CD4-positive, alpha-beta T cell treated with Interleukin-17A for 1 hour (primary cell): ENCODE data around the gene KCNJ6.

Source experiments
- DNase-seq: peaks from one replicate; pipeline ENCODE4 v3.0.0-alpha.2; 2020

The KCNJ6 gene

GRCh38 chr21:37631319-37632117, 284.7 kb downstream of the KCNJ6 start:
- no peak for DNase-seq

DNA sequence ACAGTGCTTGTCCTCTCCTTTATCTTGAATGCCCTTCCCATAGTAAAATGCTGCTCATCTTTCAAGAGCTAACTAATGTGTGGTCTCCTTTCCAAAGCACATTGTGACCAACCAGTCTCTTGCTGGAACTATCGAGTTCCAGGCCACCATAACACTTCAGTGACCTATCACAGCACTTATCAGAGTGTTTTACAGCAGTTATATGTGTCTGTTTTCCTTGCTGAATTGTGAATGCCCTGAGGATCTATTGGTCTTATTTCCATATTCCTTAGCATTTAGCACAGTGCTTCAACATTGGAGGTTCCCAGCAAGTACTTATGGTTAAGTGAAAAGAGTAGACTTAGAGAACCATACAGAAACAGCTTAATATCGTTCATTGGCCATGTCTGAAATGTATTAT, 285.4 kb downstream of the KCNJ6 start:
- no peak for DNase-seq

DNA sequence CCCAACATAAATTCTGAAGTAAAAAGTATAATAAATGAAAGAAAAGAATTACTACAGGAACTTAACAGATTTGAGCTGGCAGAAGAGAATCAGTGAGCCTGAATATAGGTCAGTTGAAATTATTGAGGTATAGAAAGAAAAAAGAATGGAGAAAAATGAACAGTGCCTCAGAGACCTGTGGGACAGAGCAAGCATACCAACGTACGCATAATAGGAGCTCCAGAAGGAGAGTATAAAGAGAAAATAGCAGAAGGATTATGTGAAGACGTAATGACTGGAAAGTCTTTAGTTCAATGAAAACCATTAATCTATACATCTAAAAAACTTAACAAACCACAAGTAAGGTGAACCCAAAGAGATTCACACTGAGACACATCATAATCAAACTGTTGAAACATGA, 287.9 kb downstream of the KCNJ6 start:
- no peak for DNase-seq

DNA sequence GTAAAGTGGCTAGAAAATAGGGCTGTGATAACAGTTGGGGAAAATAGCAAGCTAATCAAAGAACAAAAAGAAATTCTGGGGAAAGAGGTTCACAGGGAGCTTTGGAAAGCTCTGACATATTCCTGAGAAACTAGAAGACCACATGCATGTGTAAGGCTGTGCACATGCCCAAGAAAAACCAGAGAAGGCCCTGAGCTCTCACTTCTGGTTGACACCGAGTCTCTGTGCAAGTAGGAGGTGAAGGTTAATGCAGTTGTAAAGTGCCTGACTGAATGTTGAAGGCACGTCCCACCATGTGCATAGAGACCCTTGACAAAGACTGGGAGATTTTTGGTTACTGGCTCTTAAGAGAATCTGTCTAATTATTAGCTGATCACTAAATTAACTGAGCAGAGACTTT, 288.7 kb downstream of the KCNJ6 start:
- no peak for DNase-seq

DNA sequence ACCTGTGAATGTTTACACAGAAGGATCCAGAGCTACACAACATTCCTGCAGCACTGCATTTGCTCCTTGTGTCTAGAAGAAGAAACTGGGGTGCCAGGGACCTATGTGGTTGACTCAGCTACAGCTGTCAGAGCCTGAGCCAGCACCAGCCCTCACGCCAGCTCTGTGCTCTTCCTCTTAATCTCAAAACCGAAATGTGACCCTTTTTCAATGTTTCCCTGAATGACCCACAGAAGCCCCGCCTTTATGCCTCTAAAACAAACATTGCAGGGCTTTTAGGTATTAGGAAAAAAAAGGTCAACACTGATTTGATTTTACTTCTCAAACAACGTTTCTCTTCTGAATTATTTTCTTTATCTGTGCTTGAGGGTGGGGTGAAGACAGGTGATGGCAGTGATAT, 289.2 kb downstream of the KCNJ6 start:
- DNase-seq = no peak

GRCh38 chr21:37626320-37626719, 289.9 kb downstream of the KCNJ6 start:
- no peak for DNase-seq

DNA sequence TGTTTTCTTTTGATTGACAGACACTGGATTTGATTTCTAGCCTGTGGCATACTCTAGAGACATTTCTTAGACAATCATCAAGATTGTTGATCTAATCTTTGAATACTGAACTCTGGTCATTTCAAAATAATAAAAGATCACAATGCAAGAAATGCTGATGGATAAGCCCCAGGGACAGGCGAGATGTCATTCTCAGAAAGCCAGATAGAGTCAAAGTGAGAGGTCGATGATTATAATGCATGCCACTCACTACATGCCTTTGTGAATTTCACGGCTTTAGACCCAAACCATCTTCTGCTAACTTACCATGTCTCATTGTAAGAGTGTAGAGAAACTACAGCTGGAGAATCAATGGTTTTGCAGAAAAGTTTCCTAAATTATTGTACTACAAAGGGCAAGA, 292.6 kb downstream of the KCNJ6 start:
- DNase-seq = no peak

- DNase-seq = no peak
These were observed 293.1 kb downstream of the KCNJ6 start for GRCh38 chr21:37623183-37623582.

GRCh38 chr21:37622755-37623154, 293.5 kb downstream of the KCNJ6 start:
- DNase-seq = no peak

DNA sequence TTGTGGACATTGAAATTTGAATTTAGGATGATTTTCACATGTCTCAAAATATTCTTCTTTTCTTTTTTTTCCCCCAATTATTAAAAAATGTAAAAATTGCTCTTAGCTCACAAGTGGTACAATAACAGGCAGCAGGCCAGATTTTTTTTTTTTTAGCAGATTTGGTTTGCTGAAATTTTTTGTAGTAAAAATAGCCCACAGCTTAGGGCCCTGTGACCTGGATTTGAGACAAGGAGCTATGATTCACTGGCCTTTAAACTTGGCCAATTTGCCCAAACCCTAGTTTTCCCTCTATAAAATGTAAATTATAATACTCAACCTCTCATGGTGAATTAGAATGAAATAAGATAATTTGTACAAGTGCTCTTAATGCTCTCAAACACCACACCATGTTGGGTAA, 295.9 kb downstream of the KCNJ6 start:
- DNase-seq = no peak

- DNase-seq = no peak
These were observed 296.7 kb downstream of the KCNJ6 start for GRCh38 chr21:37619464-37619974.

DNA sequence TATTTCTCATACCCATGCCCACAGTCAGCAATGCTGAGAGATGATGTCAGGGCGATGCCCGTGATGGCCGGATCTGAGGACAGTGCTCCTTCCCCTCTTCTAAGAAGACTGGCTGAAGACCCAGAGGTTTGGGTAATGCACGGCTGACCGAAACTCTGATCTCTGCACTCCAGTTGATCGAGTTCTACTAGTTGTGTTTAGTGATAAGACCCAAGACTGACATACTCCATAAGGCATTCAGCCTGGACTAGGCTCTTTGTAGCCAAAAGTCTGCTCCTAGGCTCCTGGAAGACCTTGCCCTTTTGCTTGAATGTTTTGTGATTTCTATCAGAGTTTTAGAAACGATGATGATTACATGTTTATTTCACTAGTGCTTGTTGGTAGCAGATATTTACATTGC, 298.2 kb downstream of the KCNJ6 start:
- no peak for DNase-seq

- DNase-seq = no peak
These were observed 300.3 kb downstream of the KCNJ6 start for GRCh38 chr21:37615962-37616361.

DNA sequence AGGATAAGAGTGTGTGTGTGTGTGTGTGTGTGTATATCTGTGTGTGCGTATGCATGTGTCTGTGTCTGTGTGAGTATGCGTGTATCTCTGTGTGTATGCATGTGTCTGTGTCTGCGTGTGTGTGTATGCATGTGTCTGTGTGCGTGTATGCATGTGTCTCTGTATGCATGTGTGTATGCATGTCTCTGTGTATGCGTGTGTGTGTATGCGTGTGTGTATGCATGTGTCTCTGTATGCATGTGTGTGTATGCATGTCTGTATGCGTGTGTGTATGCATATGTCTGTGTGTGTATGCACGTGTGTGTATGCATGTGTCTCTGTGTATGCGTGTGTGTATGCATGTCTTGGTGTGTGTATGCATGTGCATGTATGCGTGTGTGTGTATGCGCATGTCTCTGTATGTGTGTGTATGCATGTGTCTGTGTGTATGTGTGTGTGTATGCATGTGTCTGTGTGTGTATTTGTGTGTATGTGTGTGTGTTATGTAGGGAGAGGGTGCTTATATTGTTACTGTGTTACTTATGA, 301.8 kb downstream of the KCNJ6 start:
- no peak for DNase-seq

GRCh38 chr21:37607081-37607480, 309.2 kb downstream of the KCNJ6 start:
- no peak for DNase-seq

DNA sequence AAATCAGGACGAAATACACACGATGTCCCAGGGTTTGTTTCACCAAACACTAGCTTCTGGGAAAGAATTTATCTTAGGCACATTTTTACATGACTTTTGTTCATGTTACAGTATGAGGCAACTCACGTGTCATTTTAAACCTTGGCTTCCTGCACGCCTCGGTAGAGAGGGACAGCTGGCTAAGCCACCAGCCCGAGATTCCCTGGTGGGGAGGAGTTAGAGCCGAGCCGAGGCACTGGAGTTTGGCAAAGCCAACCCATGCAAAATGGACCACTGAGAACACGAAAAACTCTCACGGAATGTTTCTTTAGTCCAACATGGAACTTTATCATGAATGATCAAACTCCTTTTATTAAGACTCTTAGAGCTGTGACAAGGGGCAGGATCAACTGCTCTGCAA, 309.7 kb downstream of the KCNJ6 start:
- no peak for DNase-seq

DNA sequence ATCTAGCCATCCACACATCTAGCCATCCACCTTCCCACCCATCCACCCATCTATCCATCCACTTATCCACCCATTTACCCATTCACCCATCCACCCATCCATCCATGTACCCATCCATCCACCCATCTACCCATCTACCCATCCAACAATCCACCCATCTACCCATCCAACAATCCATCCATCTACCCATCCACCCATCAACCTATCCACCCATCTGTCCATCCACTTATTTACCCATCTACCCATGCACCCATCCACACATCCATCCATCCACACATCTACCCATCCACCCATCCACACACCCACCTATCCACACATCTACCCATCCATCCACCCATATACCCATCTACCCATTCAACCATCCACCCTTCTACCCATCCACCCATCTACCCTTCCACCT, 311.3 kb downstream of the KCNJ6 start:
- DNase-seq = no peak

- no peak for DNase-seq
These were observed 313.1 kb downstream of the KCNJ6 start for GRCh38 chr21:37603129-37603528.

- no peak for DNase-seq
These were observed 314.3 kb downstream of the KCNJ6 start for GRCh38 chr21:37601915-37602314.

- DNase-seq = no peak
These were observed 315.2 kb downstream of the KCNJ6 start for GRCh38 chr21:37601027-37601426.

DNA sequence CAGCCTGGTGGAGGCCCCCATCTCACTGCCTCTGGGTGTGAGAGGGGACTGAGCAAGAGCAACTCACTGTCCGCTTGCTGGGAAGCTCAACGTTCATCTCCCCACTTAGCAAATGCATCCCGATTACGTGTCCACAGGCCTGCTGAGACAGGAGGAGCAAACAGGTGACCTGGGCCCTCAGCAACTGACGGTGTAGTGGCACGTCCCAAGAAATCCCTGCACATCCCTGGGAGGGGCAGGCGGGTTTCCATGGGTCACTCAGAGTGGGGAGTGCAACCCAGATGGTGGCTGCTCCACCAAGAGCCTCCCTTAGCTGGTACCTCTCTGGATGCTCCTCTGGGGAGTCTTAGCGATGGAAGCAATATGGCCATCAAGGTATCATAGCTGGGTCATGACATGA, 320.3 kb downstream of the KCNJ6 start:
- DNase-seq = no peak

GRCh38 chr21:37594472-37594951, 321.7 kb downstream of the KCNJ6 start:
- DNase-seq = no peak

DNA sequence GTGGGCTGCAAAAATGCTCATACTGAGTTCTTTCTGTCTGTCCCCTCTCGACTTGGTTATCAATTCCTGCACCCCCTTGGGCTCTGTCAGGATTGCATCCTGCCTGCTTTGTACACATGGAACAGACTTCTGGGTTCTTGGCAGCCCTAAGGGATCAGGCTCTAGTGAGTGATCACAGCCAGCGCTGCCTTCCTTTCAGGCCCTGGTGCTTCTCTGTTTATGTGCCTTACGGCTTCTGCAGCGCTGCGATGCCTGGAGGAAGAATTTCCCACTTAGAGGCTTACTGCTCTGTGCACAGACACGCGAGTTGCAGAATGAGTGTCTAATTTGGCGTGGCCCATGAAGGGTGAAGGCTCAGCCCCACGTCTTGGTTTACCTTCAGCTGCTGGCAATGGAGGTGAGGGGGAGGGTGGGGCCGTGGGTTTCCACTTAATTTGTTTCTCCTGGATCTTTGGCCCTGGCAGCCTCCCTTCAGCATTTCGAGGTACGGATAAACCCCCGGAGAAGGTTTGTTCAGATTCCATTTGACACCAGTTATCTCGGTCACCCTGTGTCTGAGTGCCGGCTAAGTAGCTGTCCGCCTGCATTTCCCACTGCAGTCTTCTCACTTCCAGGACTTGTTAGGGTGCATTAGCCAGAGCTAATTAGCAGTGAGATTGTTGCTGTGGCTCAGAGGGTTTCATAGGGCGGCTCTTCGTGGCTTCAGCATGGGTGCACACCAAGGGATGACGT, 322.4 kb downstream of the KCNJ6 start:
- no peak for DNase-seq

GRCh38 chr21:37593015-37593414, 323.2 kb downstream of the KCNJ6 start:
- no peak for DNase-seq
